ENCODE measurements around the gene PRKCB.

PRKCB gene

GRCh38 chr16:24052329-24053098 is 216.7 kb downstream of the PRKCB start:
- no peak for DNase-seq

GRCh38 chr16:24053099-24053946 is 217.5 kb downstream of the PRKCB start:
- no peak for DNase-seq

GRCh38 chr16:24054741-24055491 is 219.1 kb downstream of the PRKCB start:
- DNase-seq: no peak

GRCh38 chr16:24062270-24062817 is 226.6 kb downstream of the PRKCB start:
- no peak for DNase-seq

GRCh38 chr16:24069036-24069590 is 233.3 kb downstream of the PRKCB start:
- no peak for DNase-seq

GRCh38 chr16:24070851-24071250 is 235.1 kb downstream of the PRKCB start:
- DNase-seq: no peak

- DNase-seq: no peak
Measured at GRCh38 chr16:24071666-24072360, 236.0 kb downstream of the PRKCB start.

GRCh38 chr16:24073321-24073720 is 237.5 kb downstream of the PRKCB start:
- DNase-seq: no peak

GRCh38 chr16:24074574-24074973 is 238.8 kb downstream of the PRKCB start:
- DNase-seq: no peak

GRCh38 chr16:24075302-24075701 is 239.5 kb downstream of the PRKCB start:
- no peak for DNase-seq

GRCh38 chr16:24075931-24076716 is 240.3 kb downstream of the PRKCB start:
- no peak for DNase-seq

GRCh38 chr16:24077292-24077691 is 241.5 kb downstream of the PRKCB start:
- no peak for DNase-seq

- no peak for DNase-seq
Measured at GRCh38 chr16:24077966-24078365, 242.2 kb downstream of the PRKCB start.

- no peak for DNase-seq
Measured at GRCh38 chr16:24085666-24086065, 249.9 kb downstream of the PRKCB start.

- no peak for DNase-seq
Measured at GRCh38 chr16:24087891-24088410, 252.2 kb downstream of the PRKCB start.

GRCh38 chr16:24088767-24089166 is 253.0 kb downstream of the PRKCB start:
- DNase-seq: no peak

- no peak for DNase-seq
Measured at GRCh38 chr16:24091125-24091524, 255.3 kb downstream of the PRKCB start.

- DNase-seq: no peak
Measured at GRCh38 chr16:24093049-24093448, 257.3 kb downstream of the PRKCB start.

- no peak for DNase-seq
Measured at GRCh38 chr16:24094660-24095059, 258.9 kb downstream of the PRKCB start.

- DNase-seq: no peak
Measured at GRCh38 chr16:24098896-24099295, 263.1 kb downstream of the PRKCB start.

GRCh38 chr16:24101431-24101830 is 265.6 kb downstream of the PRKCB start:
- DNase-seq: no peak
